Measurements from ENCODE around the gene CPNE2.
"Not testable (repeated sequence)": the region's sequence is repeated elsewhere in the genome, so short reads cannot be mapped to it uniquely, and the experiment has no call there.

The CPNE2 gene

GRCh38 chr16:57186872-57187854, 94.8 kb downstream of the CPNE2 start:
- Histone ChIP-seq H3K4ac (ENCODE audit: low read depth in 1 of 2, low read length in 2 of 2) (peak overlapping the region; percentile 98), H2AFZ (ENCODE audit: low read depth, low read length) (no peak overlapping the region), H2BK5ac (ENCODE audit: low read depth, low read length, poor library complexity, severe bottlenecking) (no peak overlapping the region), H2BK12ac (ENCODE audit: low read length in 2 of 2) (peak overlapping the region in 1 of 2 experiments; percentile 11), H2BK120ac (ENCODE audit: low read depth, low read length) (peak overlapping the region; percentile 95), H3K27me3 (ENCODE audit: control insufficient read depth in 1 of 2, insufficient read depth in 1 of 2, low read length in 2 of 2) (no peaks in the 10 kb centered on the region), H2BK15ac (ENCODE audit: low read depth, poor library complexity, severe bottlenecking) (no peak overlapping the region), H3K79me1 (replicated peaks; ENCODE audit: low read length, poor library complexity, severe bottlenecking) (peaks cover 11% of the 10 kb centered on the region), H3K23ac (ENCODE audit: low read length in 2 of 2) (no peak overlapping the region), H3K9me3 (ENCODE audit: control insufficient read depth, low read length) (peaks cover 4% of the 10 kb centered on the region), H3K14ac (ENCODE audit: low read length in 2 of 2) (peak overlapping the region; percentile 53 to 96), H3K9ac (ENCODE audit: low read length) (peak overlapping the region; percentile 97), H3K4me3 (ENCODE audit: insufficient read depth in 1 of 2, low read depth in 1 of 2, low read length in 2 of 2) (peak overlapping the region; percentile 82 to 100), H3K4me1 (ENCODE audit: control insufficient read depth, insufficient read depth, low read depth, low read length) (peaks cover 10% of the 10 kb centered on the region), H3K27ac (ENCODE audit: low read length, poor library complexity, severe bottlenecking) (peak overlapping the region; percentile 83), H2AK5ac (ENCODE audit: low read length, severe bottlenecking) (no peak overlapping the region), H3K4me2 (ENCODE audit: low read length, poor library complexity, severe bottlenecking) (peak overlapping the region; percentile 75), H3K18ac (ENCODE audit: low read depth in 1 of 2, low read length in 2 of 2) (peak overlapping the region; percentile 95 to 100), H4K91ac (ENCODE audit: low read length) (no peak overlapping the region), H4K8ac (ENCODE audit: low read length) (peak overlapping the region; percentile 61), H3K36me3 (ENCODE audit: control insufficient read depth in 1 of 2, insufficient read depth in 2 of 2, low read depth in 1 of 2, low read length in 2 of 2) (peaks cover 0 to 4% of the 10 kb centered on the region in 2 experiments)
- peak; percentile 60 for DNase-seq
- 5% methylated on average over 22 of the region's 28 CpGs for WGBS

- H4K8ac ChIP-seq (ENCODE audit: low read length); DNase-seq; H3K14ac ChIP-seq (ENCODE audit: low read length in 2 of 2); H3K4ac ChIP-seq (ENCODE audit: low read depth in 1 of 2, low read length in 2 of 2); H2AK5ac ChIP-seq (ENCODE audit: low read length, severe bottlenecking); H2BK15ac ChIP-seq (ENCODE audit: low read depth, poor library complexity, severe bottlenecking); H3K36me3 ChIP-seq (ENCODE audit: control insufficient read depth in 1 of 2, insufficient read depth in 2 of 2, low read depth in 1 of 2, low read length in 2 of 2); H3K23ac ChIP-seq (ENCODE audit: low read length in 2 of 2); H3K9me3 ChIP-seq (ENCODE audit: control insufficient read depth, low read length); H2BK12ac ChIP-seq (ENCODE audit: low read length in 2 of 2); H3K18ac ChIP-seq (ENCODE audit: low read depth in 1 of 2, low read length in 2 of 2); H3K27me3 ChIP-seq (ENCODE audit: control insufficient read depth in 1 of 2, insufficient read depth in 1 of 2, low read length in 2 of 2); H2AFZ ChIP-seq (ENCODE audit: low read depth, low read length); H4K91ac ChIP-seq (ENCODE audit: low read length); H2BK120ac ChIP-seq (ENCODE audit: low read depth, low read length); H3K79me1 ChIP-seq (replicated peaks; ENCODE audit: low read length, poor library complexity, severe bottlenecking); H2BK5ac ChIP-seq (ENCODE audit: low read depth, low read length, poor library complexity, severe bottlenecking): not testable (repeated sequence)
- H3K4me3 ChIP-seq (ENCODE audit: insufficient read depth in 1 of 2, low read depth in 1 of 2, low read length in 2 of 2): peak overlapping the region in 1 of 2 experiments; percentile 82
- peak overlapping the region; percentile 75 for H3K4me2 ChIP-seq (ENCODE audit: low read length, poor library complexity, severe bottlenecking)
- H3K9ac ChIP-seq (ENCODE audit: low read length): peak overlapping the region; percentile 97
- WGBS: 97% methylated on average over 16 of the region's 18 CpGs
- peaks cover 13% of the 10 kb centered on the region for H3K4me1 ChIP-seq (ENCODE audit: control insufficient read depth, insufficient read depth, low read depth, low read length)
- peak overlapping the region; percentile 83 for H3K27ac ChIP-seq (ENCODE audit: low read length, poor library complexity, severe bottlenecking)
Observed at GRCh38 chr16:57187902-57188710, 95.7 kb downstream of the CPNE2 start.

GRCh38 chr16:57188711-57189002, 96.3 kb downstream of the CPNE2 start:
- Histone ChIP-seq H3K27ac (ENCODE audit: low read length, poor library complexity, severe bottlenecking) (no peak overlapping the region), H3K27me3 (ENCODE audit: control insufficient read depth in 1 of 2, insufficient read depth in 1 of 2, low read length in 2 of 2) (no peaks in the 10 kb centered on the region), H2BK5ac (ENCODE audit: low read depth, low read length, poor library complexity, severe bottlenecking) (no peak overlapping the region), H2AFZ (ENCODE audit: low read depth, low read length) (no peak overlapping the region), H2BK12ac (ENCODE audit: low read length in 2 of 2) (no peak overlapping the region), H3K9ac (ENCODE audit: low read length) (no peak overlapping the region), H3K4me2 (ENCODE audit: low read length, poor library complexity, severe bottlenecking) (no peak overlapping the region), H2AK5ac (ENCODE audit: low read length, severe bottlenecking) (no peak overlapping the region), H3K79me1 (replicated peaks; ENCODE audit: low read length, poor library complexity, severe bottlenecking) (peaks cover 5% of the 10 kb centered on the region), H3K4ac (ENCODE audit: low read depth in 1 of 2, low read length in 2 of 2) (no peak overlapping the region), H4K8ac (ENCODE audit: low read length) (no peak overlapping the region), H2BK15ac (ENCODE audit: low read depth, poor library complexity, severe bottlenecking) (no peak overlapping the region), H3K23ac (ENCODE audit: low read length in 2 of 2) (no peak overlapping the region), H3K9me3 (ENCODE audit: control insufficient read depth, low read length) (peaks cover 2% of the 10 kb centered on the region), H2BK120ac (ENCODE audit: low read depth, low read length) (no peak overlapping the region), H3K4me1 (ENCODE audit: control insufficient read depth, insufficient read depth, low read depth, low read length) (peaks cover 16% of the 10 kb centered on the region), H3K4me3 (ENCODE audit: insufficient read depth in 1 of 2, low read depth in 1 of 2, low read length in 2 of 2) (no peak overlapping the region), H3K14ac (ENCODE audit: low read length in 2 of 2) (no peak overlapping the region), H4K91ac (ENCODE audit: low read length) (no peak overlapping the region), H3K18ac (ENCODE audit: low read depth in 1 of 2, low read length in 2 of 2) (no peak overlapping the region), H3K36me3 (ENCODE audit: control insufficient read depth in 1 of 2, insufficient read depth in 2 of 2, low read depth in 1 of 2, low read length in 2 of 2) (peaks cover 0 to 4% of the 10 kb centered on the region in 2 experiments)
- 99% methylated on average over 9 of the region's 9 CpGs for WGBS
- no peak for DNase-seq

- WGBS: 92% methylated on average over 3 of the region's 4 CpGs
- not testable (repeated sequence) for H2AFZ ChIP-seq (ENCODE audit: low read depth, low read length); DNase-seq
Observed at GRCh38 chr16:57189527-57189926, 97.1 kb downstream of the CPNE2 start.

More at GRCh38 chr16:57189527-57189926, 97.1 kb downstream of the CPNE2 start:
- not testable (repeated sequence) for H2AK5ac ChIP-seq (ENCODE audit: low read length, severe bottlenecking); H4K91ac ChIP-seq (ENCODE audit: low read length); H3K27ac ChIP-seq (ENCODE audit: low read length, poor library complexity, severe bottlenecking); H3K23ac ChIP-seq (ENCODE audit: low read length in 2 of 2); H2BK120ac ChIP-seq (ENCODE audit: low read depth, low read length); H3K9ac ChIP-seq (ENCODE audit: low read length); H3K18ac ChIP-seq (ENCODE audit: low read depth in 1 of 2, low read length in 2 of 2); H3K4me2 ChIP-seq (ENCODE audit: low read length, poor library complexity, severe bottlenecking); H4K8ac ChIP-seq (ENCODE audit: low read length); H3K4me3 ChIP-seq (ENCODE audit: insufficient read depth in 1 of 2, low read depth in 1 of 2, low read length in 2 of 2); H2BK5ac ChIP-seq (ENCODE audit: low read depth, low read length, poor library complexity, severe bottlenecking); H3K27me3 ChIP-seq (ENCODE audit: control insufficient read depth in 1 of 2, insufficient read depth in 1 of 2, low read length in 2 of 2); H3K14ac ChIP-seq (ENCODE audit: low read length in 2 of 2); H3K79me1 ChIP-seq (replicated peaks; ENCODE audit: low read length, poor library complexity, severe bottlenecking); H2BK12ac ChIP-seq (ENCODE audit: low read length in 2 of 2); H2BK15ac ChIP-seq (ENCODE audit: low read depth, poor library complexity, severe bottlenecking); H3K4ac ChIP-seq (ENCODE audit: low read depth in 1 of 2, low read length in 2 of 2); H3K36me3 ChIP-seq (ENCODE audit: control insufficient read depth in 1 of 2, insufficient read depth in 2 of 2, low read depth in 1 of 2, low read length in 2 of 2); H3K9me3 ChIP-seq (ENCODE audit: control insufficient read depth, low read length)
- peaks cover 18% of the 10 kb centered on the region for H3K4me1 ChIP-seq (ENCODE audit: control insufficient read depth, insufficient read depth, low read depth, low read length)
